Astrocyte of the cerebellum (primary cell): Measurements from ENCODE around the gene MUC5B.

ENCODE experiments used
- DNase-seq: peaks from one replicate; pipeline ENCODE4 v3.0.0-alpha.2; 2011; ENCODE audit warnings: low read depth
- H3K4me3 ChIP-seq: 2 replicates; pipeline ENCODE4 v1.5.1; 2011; ENCODE audit warnings: mild to moderate bottlenecking, low read depth, low read length, moderate library complexity
- CTCF ChIP-seq: IDR thresholded peaks from 2 replicates; pipeline ENCODE4 v1.5.1; 2012; ENCODE audit warnings: low read length, low read depth, moderate library complexity, mild to moderate bottlenecking; ENCODE audit errors: missing control alignments
- in situ Hi-C: cut with HindIII; loops from 2 replicates; pipeline ENCODE4 v1.10.0; 2017; ENCODE audit warnings: low sequenced_read_pairs

Gene MUC5B

DNA sequence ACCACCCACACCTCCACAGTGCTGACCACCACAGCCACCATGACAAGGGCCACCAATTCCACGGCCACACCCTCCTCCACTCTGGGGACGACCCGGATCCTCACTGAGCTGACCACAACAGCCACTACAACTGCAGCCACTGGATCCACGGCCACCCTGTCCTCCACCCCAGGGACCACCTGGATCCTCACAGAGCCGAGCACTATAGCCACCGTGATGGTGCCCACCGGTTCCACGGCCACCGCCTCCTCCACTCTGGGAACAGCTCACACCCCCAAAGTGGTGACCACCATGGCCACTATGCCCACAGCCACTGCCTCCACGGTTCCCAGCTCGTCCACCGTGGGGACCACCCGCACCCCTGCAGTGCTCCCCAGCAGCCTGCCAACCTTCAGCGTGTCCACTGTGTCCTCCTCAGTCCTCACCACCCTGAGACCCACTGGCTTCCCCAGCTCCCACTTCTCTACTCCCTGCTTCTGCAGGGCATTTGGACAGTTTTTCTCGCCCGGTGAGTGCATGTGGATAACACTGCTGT is 28.4 kb downstream of the MUC5B start:
- in situ Hi-C loops, result no loop called here
- H3K4me3 ChIP-seq, result no peak overlapping the region
- no peak for TF ChIP-seq CTCF
- DNase-seq, result no peak

DNA sequence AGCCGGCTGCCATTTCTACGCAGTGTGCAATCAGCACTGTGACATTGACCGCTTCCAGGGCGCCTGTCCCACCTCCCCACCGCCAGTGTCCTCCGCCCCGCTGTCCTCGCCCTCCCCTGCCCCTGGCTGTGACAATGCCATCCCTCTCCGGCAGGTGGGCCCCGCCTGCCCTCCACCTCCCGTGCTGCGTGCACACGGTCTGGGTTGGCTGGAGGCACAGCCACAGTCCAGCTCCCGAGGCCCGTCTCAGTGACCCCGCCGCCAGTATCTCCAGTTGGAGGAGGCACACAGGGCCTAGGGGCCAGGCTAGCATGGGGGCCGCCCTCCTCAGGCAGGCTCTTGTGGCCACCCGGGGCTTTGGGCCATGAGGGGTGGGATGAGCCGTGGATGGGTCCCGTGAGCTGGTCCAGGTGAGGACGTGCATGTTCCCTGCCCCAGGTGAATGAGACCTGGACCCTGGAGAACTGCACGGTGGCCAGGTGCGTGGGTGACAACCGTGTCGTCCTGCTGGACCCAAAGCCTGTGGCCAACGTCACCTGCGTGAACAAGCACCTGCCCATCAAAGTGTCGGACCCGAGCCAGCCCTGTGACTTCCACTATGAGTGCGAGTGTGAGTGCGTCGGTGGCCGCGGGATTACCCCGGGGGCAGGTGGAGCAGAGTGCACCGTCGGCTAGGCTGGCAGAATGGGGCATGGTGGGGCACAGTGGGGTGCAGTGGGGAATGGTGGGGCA is 29.7 kb downstream of the MUC5B start:
- no peak for TF ChIP-seq CTCF
- H3K4me3 ChIP-seq, result no peak overlapping the region
- in situ Hi-C loops, result no loop called here
- DNase-seq, result no peak

DNA sequence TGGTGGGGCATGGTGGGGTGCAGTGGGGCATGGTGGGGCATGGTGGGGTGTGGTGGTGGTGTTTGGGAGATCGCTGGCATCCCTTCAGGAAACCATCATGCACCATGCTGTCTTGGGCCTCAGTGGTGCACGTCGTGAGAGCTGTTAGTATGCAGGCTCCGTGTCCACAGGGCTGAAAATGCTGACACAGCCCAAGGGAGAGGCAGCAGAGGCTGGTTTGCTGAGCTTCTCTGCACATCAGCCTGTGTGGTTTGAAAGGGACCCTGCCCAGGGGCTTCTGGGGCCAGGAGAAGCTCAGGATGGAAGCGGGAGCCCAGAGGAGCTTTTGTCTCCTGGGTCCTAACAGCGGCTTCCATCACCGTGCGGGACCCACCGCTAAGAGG is 30.2 kb downstream of the MUC5B start:
- in situ Hi-C loops, result no loop called here
- no peak for DNase-seq
- no peak overlapping the region for H3K4me3 ChIP-seq
- TF ChIP-seq CTCF, result no peak

DNA sequence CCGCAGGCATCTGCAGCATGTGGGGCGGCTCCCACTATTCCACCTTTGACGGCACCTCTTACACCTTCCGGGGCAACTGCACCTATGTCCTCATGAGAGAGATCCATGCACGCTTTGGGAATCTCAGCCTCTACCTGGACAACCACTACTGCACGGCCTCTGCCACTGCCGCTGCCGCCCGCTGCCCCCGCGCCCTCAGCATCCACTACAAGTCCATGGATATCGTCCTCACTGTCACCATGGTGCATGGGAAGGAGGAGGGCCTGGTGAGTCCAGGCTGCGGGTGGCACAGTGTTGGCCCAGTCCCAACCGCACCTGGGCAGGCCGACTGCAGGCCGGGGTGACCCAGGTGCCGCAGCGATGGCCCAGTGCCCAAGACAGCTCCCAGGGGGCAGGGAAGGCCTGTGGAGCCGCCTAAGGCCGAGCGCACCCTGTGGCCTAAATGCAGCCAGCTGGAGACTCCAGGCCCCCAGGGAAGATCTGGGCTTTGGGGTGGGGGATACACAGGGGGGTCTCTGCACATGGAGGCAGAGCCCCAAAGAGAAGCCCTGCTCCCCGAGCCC is 31.3 kb downstream of the MUC5B start:
- in situ Hi-C loops, result no loop called here
- TF ChIP-seq CTCF, result no peak
- DNase-seq, result no peak
- no peak overlapping the region for H3K4me3 ChIP-seq

DNA sequence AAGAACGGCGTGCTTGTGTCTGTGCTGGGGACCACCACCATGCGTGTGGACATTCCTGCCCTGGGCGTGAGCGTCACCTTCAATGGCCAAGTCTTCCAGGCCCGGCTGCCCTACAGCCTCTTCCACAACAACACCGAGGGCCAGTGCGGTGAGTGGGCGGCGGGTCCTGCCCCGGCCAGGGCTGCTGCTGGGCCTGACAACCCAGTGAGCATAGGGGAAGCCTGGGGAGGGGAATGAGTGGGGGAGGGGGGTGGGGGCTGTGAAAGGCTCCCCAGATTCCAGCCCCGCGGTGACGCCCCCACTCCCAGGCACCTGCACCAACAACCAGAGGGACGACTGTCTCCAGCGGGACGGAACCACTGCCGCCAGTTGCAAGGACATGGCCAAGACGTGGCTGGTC is 31.9 kb downstream of the MUC5B start:
- in situ Hi-C loops, result no loop called here
- no peak for DNase-seq
- no peak for TF ChIP-seq CTCF
- H3K4me3 ChIP-seq, result no peak overlapping the region

DNA sequence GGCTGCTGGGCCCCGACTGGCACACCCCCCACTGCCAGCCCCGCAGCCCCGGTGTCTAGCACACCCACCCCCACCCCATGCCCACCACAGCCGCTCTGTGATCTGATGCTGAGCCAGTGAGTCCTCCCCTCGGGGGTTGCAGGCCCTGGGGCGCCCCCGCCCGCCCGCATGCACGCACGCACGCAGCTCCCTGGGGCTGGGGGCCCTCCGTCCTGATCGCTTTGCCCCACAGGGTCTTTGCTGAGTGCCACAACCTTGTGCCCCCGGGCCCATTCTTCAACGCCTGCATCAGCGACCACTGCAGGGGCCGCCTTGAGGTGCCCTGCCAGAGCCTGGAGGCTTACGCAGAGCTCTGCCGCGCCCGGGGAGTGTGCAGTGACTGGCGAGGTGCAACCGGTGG is 32.3 kb downstream of the MUC5B start:
- in situ Hi-C loops, result no loop called here
- H3K4me3 ChIP-seq, result no peak overlapping the region

More for the DNA sequence above, 32.3 kb downstream of the MUC5B start:
- DNase-seq, result no peak
- no peak for TF ChIP-seq CTCF
